ENCODE results near the gene RNF157. TPM values are rescaled to one million over a fixed set of nuclear protein-coding genes. Genes with fewer than 3 reads are reported as not detected.

The RNF157 gene
- total and polyA plus RNA-seq, 9 of the 15 experiments (the other 6 are each of a cell fraction or from before 2014, with no cell fraction given): 8.1 to 31.7 (median 20.8) TPM

- TF ChIP-seq, protein P1, sequence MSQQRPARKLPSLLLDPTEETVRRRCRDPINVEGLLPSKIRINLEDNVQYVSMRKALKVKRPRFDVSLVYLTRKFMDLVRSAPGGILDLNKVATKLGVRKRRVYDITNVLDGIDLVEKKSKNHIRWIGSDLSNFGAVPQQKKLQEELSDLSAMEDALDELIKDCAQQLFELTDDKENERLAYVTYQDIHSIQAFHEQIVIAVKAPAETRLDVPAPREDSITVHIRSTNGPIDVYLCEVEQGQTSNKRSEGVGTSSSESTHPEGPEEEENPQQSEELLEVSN (IDR thresholded peaks at IDR 0.05; ENCODE audit: borderline replicate concordance in 1 of 2, extremely low read depth in 1 of 2, insufficient read depth in 1 of 2, insufficient read length in 1 of 2, low read depth in 1 of 2, low read length in 1 of 2, poor library complexity in 1 of 2, severe bottlenecking in 1 of 2): peak in 1 of 2 experiments; percentile 19
- TF ChIP-seq C11orf30 (IDR thresholded peaks at IDR 0.05; ENCODE audit: low read depth) (peak; percentile 56; the same call in 1 of the 2 replicates), CBFA2T2 (conservative IDR thresholded peaks at IDR 0.05) (0 out of 2 replicates have a peak, but pooled peaks have one; percentile 14), BCOR (IDR thresholded peaks at IDR 0.05) (no peak), NFIC (IDR thresholded peaks at IDR 0.05) (peak; percentile 60), L3MBTL2 (IDR thresholded peaks at IDR 0.05) (peak; percentile 75), TCF3 (CRISPR knock-in tag; IDR thresholded peaks at IDR 0.05) (peak; percentile 54)
Measured at GRCh38 chr17:76243826-76244679, 3.8 kb upstream of the RNF157 start (continued).

- CTCF ChIA-PET (ENCODE audit: low intra/inter-chr PET ratio): no interaction called here
- in situ Hi-C loops (cut with MboI) (no loop called here), intact Hi-C loops (cut with micrococcal nuclease) (no loop called here)
- peak overlapping the region; percentile 93 for H3K4me2 ChIP-seq (ENCODE audit: insufficient read depth, low read length)
- H3K79me2 ChIP-seq (ENCODE audit: control insufficient read depth, insufficient read depth, low read length): peaks cover 50% of the 10 kb centered on the region
- peak overlapping the region; percentile 83 to 88 for H3K9ac ChIP-seq (ENCODE audit: insufficient read depth in 1 of 2, low read depth in 2 of 2, low read length in 2 of 2)
- 69% methylated on average over 15 of the region's 15 CpGs for WGBS (ENCODE audit: insufficient coverage, low coverage, missing lambda C conversion rate)
- POLR2A ChIA-PET: interaction anchor here (0.6 to 17.8 kb wide), 9 partner anchors 10 to 100 kb away, joined by 3 to 227 read pairs (median 5); partner anchors contain the start of gene UBALD2
- no peaks in the 10 kb centered on the region for H4K20me1 ChIP-seq (replicated peaks; ENCODE audit: control insufficient read depth, insufficient read depth, low read length)
- H3K9me1 ChIP-seq (ENCODE audit: control insufficient read depth, insufficient read depth, low read length): no peaks in the 10 kb centered on the region
- H3K27ac ChIP-seq (ENCODE audit: extremely low read depth, low read depth, low read length): peak overlapping the region; percentile 91; the same call in 2 of the 3 replicates
- 0 out of 3 replicates have a peak, but pooled peaks cover 3% of the 10 kb centered on the region for H3K36me3 ChIP-seq (ENCODE audit: control insufficient read depth, insufficient read depth, low read length)
- TF ChIP-seq SAFB2 (IDR thresholded peaks at IDR 0.05; ENCODE audit: borderline replicate concordance, low read depth, low read length, severe bottlenecking) (no peak), CCNT2 (IDR thresholded peaks at IDR 0.05; ENCODE audit: borderline replicate concordance, extremely low read depth, insufficient read length, low read depth, low read length) (no peak), MLLT1 (IDR thresholded peaks at IDR 0.05) (0 out of 4 replicates have a peak, but pooled peaks of 1 of the 2 experiments have one; percentile 2)
- peak overlapping the region; percentile 62 for H3K4me3 ChIP-seq
- DNase-seq (ENCODE audit: extremely low read depth in 1 of 4, low spot score in 3 of 4) (no peak), ATAC-seq (no peak), FAIRE-seq (no peak)
- H3K9me3 ChIP-seq (replicated peaks; ENCODE audit: control insufficient read depth, insufficient read depth, low read depth, low read length): no peaks in the 10 kb centered on the region
- no peaks in the 10 kb centered on the region for H3K27me3 ChIP-seq (ENCODE audit: control insufficient read depth in 2 of 2, insufficient read depth in 2 of 2, low read length in 2 of 2)
- H2AFZ ChIP-seq (ENCODE audit: low read depth, low read length): no peak overlapping the region
- H3K4me1 ChIP-seq (replicated peaks in 1 of 2; ENCODE audit: control insufficient read depth in 2 of 2, insufficient read depth in 2 of 2, low read length in 2 of 2): peaks cover 33 to 36% of the 10 kb centered on the region in 2 experiments; a peak in 4 of 5 replicates
- BruUV-seq (replicated peaks): no TSS peak
Measured at GRCh38 chr17:76241691-76242255, 1.5 kb upstream of the RNF157 start.
